ENCODE results near the gene EFNA3. TPM values are rescaled to one million over a fixed set of nuclear protein-coding genes. Genes with fewer than 3 reads are reported as not detected.

The EFNA3 gene
- total and polyA plus RNA-seq, 9 of the 15 experiments (the other 6 are each of a cell fraction or from before 2014, with no cell fraction given), result 0.59 to 7.9 (median 4.7) TPM

- no peak for TF ChIP-seq SRF (CRISPR knock-in tag; IDR thresholded peaks at IDR 0.05)
- peak; percentile 82; the same call in 1 of the 2 replicates for TF ChIP-seq KLF13 (tag; IDR thresholded peaks at IDR 0.05; ENCODE audit: borderline replicate concordance, low read depth)
- peak; percentile 48 for TF ChIP-seq EP300 (IDR thresholded peaks at IDR 0.05; ENCODE audit: low read length)
- TF ChIP-seq BHLHE40 (IDR thresholded peaks at IDR 0.05; ENCODE audit: low read length), result no peak; the same call in 1 of the 2 replicates
- no peak for TF ChIP-seq RAD21 (CRISPR knock-in tag; conservative IDR thresholded peaks at IDR 0.05 in 1 of 2, IDR thresholded peaks at IDR 0.05 in 1 of 2)
- no peak for TF ChIP-seq ZNF644 (tag; IDR thresholded peaks at IDR 0.05; ENCODE audit: low read depth)
- TF ChIP-seq ZNF444 (CRISPR knock-in tag; IDR thresholded peaks at IDR 0.05), result no peak
- no peak for TF ChIP-seq ZNF277 (CRISPR knock-in tag; IDR thresholded peaks at IDR 0.05; ENCODE audit: borderline replicate concordance)
- TF ChIP-seq VEZF1 (CRISPR knock-in tag; IDR thresholded peaks at IDR 0.05), result peak; percentile 74; the same call in 1 of the 2 replicates
- no peak for TF ChIP-seq MCM7 (IDR thresholded peaks at IDR 0.05)
- TF ChIP-seq HDAC6 (IDR thresholded peaks at IDR 0.05; ENCODE audit: low read depth, low read length), result no peak
- no peak for TF ChIP-seq ZNF311 (CRISPR knock-in tag; IDR thresholded peaks at IDR 0.05)
- TF ChIP-seq ZBTB7A (IDR thresholded peaks at IDR 0.05; ENCODE audit: borderline replicate concordance, control insufficient read depth, low read depth, low read length), result no peak; the same call in 1 of the 2 replicates
- TF ChIP-seq KHSRP (IDR thresholded peaks at IDR 0.05), result no peak
- TF ChIP-seq SAP30 (IDR thresholded peaks at IDR 0.05; ENCODE audit: borderline replicate concordance, insufficient read depth, low read depth, low read length, poor library complexity, severe bottlenecking), result no peak
- TF ChIP-seq, protein P1, sequence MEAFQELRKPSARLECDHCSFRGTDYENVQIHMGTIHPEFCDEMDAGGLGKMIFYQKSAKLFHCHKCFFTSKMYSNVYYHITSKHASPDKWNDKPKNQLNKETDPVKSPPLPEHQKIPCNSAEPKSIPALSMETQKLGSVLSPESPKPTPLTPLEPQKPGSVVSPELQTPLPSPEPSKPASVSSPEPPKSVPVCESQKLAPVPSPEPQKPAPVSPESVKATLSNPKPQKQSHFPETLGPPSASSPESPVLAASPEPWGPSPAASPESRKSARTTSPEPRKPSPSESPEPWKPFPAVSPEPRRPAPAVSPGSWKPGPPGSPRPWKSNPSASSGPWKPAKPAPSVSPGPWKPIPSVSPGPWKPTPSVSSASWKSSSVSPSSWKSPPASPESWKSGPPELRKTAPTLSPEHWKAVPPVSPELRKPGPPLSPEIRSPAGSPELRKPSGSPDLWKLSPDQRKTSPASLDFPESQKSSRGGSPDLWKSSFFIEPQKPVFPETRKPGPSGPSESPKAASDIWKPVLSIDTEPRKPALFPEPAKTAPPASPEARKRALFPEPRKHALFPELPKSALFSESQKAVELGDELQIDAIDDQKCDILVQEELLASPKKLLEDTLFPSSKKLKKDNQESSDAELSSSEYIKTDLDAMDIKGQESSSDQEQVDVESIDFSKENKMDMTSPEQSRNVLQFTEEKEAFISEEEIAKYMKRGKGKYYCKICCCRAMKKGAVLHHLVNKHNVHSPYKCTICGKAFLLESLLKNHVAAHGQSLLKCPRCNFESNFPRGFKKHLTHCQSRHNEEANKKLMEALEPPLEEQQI (IDR thresholded peaks at IDR 0.05), result no peak
- TF ChIP-seq HBP1 (CRISPR knock-in tag; IDR thresholded peaks at IDR 0.05), result no peak
- no peak for TF ChIP-seq SP2 (IDR thresholded peaks at IDR 0.05; ENCODE audit: extremely low read depth, low read depth, low read length, poor library complexity, severe bottlenecking)
- peak; percentile 27; the same call in 1 of the 2 replicates for TF ChIP-seq MAFK (IDR thresholded peaks at IDR 0.05; ENCODE audit: low read length)
- no peak; a peak in 1 of 4 replicates for TF ChIP-seq ARNT (IDR thresholded peaks at IDR 0.05)
- TF ChIP-seq PCBP2 (IDR thresholded peaks at IDR 0.05; ENCODE audit: low read depth, low read length, poor library complexity, severe bottlenecking), result no peak
- TF ChIP-seq FOXP1 (CRISPR knock-in tag; IDR thresholded peaks at IDR 0.05), result no peak; the same call in 1 of the 2 replicates
Observed at GRCh38 chr1:155134880-155135414, 56.3 kb downstream of the EFNA3 start (continued).
